Caco-2 (cell line): ENCODE measurements around the gene ING1. TPM values are rescaled to one million over a fixed set of nuclear protein-coding genes. Genes with fewer than 3 reads are reported as not detected.

Source experiments
- BruUV-seq: library from RNA; stranded (reverse); fragments of 400-500 nt; replicated peaks from 2 replicates; lab custom pipeline; 2021; lab: Mats Ljungman, UMichigan
- CTCF ChIA-PET: fragments of 300-600 bp; sonication (Branson Sonifier 250); formaldehyde crosslinking; loops from one replicate; lab custom pipeline; 2022; ENCODE audit warnings: antibody characterized with exemption; lab: Charles Lee
- POLR2A ChIA-PET: fragments of 300-600 bp; sonication (Branson Sonifier 250); formaldehyde crosslinking; loops from one replicate; lab custom pipeline; 2022; ENCODE audit warnings: antibody characterized with exemption; lab: Charles Lee
- DNase-seq, 2 experiments: peaks; one replicate each; pipeline versions ENCODE4 v3.0.0 to v3.0.0-alpha.2; 2020 to 2022
- H3K27me3 ChIP-seq: replicated peaks from 2 replicates; pipeline ENCODE4 v1.6.0; 2011; ENCODE audit warnings: low read length; ENCODE audit not compliant: control insufficient read depth, insufficient read depth
- H3K36me3 ChIP-seq: 2 replicates; pipeline ENCODE4 v1.5.1; 2011; ENCODE audit warnings: low read length; ENCODE audit not compliant: control insufficient read depth, insufficient read depth
- H3K4me1 ChIP-seq: fragments of 250-450 bp; sonication (Bioruptor Pico); 2 replicates; pipeline ENCODE4 v1.5.1; 2020; ENCODE audit warnings: mild to moderate bottlenecking
- H3K4me3 ChIP-seq: 2 replicates; pipeline ENCODE4 v1.5.1; 2011; ENCODE audit warnings: low read depth, mild to moderate bottlenecking, control low read depth, low read length
- H3K9me3 ChIP-seq: fragments of 250-450 bp; sonication (Bioruptor Pico); 2 replicates; pipeline ENCODE4 v1.5.1; 2020; ENCODE audit warnings: mild to moderate bottlenecking, moderate library complexity
- H3K27ac Mint-ChIP-seq: one replicate; pipeline ENCODE4 v1.8.0; 2022; ENCODE audit warnings: mixed read lengths; ENCODE audit not compliant: unreplicated experiment
- H3K27me3 Mint-ChIP-seq: one replicate; pipeline ENCODE4 v1.8.0; 2022; ENCODE audit warnings: mixed read lengths; ENCODE audit not compliant: insufficient read depth, unreplicated experiment
- H3K36me3 Mint-ChIP-seq: one replicate; pipeline ENCODE4 v1.8.0; 2022; ENCODE audit warnings: mild to moderate bottlenecking, mixed read lengths; ENCODE audit not compliant: insufficient read depth, unreplicated experiment
- H3K4me1 Mint-ChIP-seq: one replicate; pipeline ENCODE4 v1.8.0; 2022; ENCODE audit warnings: low read depth, mixed read lengths; ENCODE audit not compliant: unreplicated experiment
- H3K4me3 Mint-ChIP-seq: one replicate; pipeline ENCODE4 v1.8.0; 2022; ENCODE audit warnings: mild to moderate bottlenecking, moderate library complexity, mixed read lengths; ENCODE audit not compliant: unreplicated experiment
- H3K9me3 Mint-ChIP-seq: one replicate; pipeline ENCODE4 v1.8.0; 2022; ENCODE audit warnings: mixed read lengths; ENCODE audit not compliant: unreplicated experiment
- intact Hi-C: fragments of 100-400 bp; cut with micrococcal nuclease; formaldehyde crosslinking; loops from one replicate; pipeline ENCODE4 v1.10.0; 2022; ENCODE audit not compliant: unreplicated experiment
- total RNA-seq: library from RNA; stranded (reverse); gene quantifications from 2 replicates; pipeline ENCODE4 v1.2.3, GENCODE V29; 2022
- TF ChIP-seq, protein P1 (sequence below), 2 experiments: fragments of 200-600 bp in 1 of 2; IDR thresholded peaks; 1 replicate in 1 of 2; 2 replicates in 1 of 2; pipeline versions ENCODE4 v1.5.1 to v1.8.0; 2011 to 2022; ENCODE audit warnings: antibody characterized with exemption in 1 of 2, control low read depth in 1 of 2, inconsistent platforms in 1 of 2, low read depth in 1 of 2, low read length in 1 of 2, mild to moderate bottlenecking in 1 of 2, moderate library complexity in 1 of 2; ENCODE audit not compliant: insufficient read depth in 1 of 2, severe bottlenecking in 1 of 2, unreplicated experiment in 1 of 2

ING1 gene
- total RNA-seq, 1 experiment from 2014 or later, result 17.9 TPM

DNA sequence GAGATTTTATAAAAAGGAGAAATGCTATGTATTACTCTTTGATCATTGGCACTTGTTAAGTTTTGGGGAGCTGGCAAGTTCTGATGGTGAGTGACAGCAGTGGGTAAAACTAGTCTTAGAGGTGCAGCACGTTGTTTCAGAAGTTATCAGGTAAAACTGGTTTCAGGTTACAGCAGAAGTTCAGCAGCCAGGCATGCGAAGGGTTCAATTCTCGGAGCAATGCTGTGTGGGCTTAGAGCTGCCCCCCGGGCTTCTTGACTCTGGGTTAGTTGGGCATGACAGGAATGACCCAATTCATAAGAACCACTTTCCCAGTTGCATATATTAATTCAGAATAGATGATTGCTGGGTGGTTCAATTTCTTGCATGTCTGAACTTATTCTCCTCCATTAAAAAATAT lies 34.8 kb downstream of the ING1 start:
- no peak for DNase-seq
- H3K4me3 Mint-ChIP-seq, result no peak overlapping the region
- CTCF ChIA-PET, result no interaction called here
- POLR2A ChIA-PET, result no interaction called here
- Histone ChIP-seq H3K36me3 (no peaks in the 10 kb centered on the region), H3K4me1 (0 out of 2 replicates have a peak, but pooled peaks cover 5% of the 10 kb centered on the region), H3K27me3 (no peaks in the 10 kb centered on the region), H3K4me3 (no peak overlapping the region), H3K9me3 (peaks cover 21% of the 10 kb centered on the region)
- peaks cover 6% of the 10 kb centered on the region for H3K4me1 Mint-ChIP-seq
- H3K27me3 Mint-ChIP-seq, result no peaks in the 10 kb centered on the region
- H3K36me3 Mint-ChIP-seq, result no peaks in the 10 kb centered on the region
- no peak overlapping the region for H3K27ac Mint-ChIP-seq
- intact Hi-C loops, result no loop called here
- BruUV-seq, result no TSS peak
- peaks cover 25% of the 10 kb centered on the region for H3K9me3 Mint-ChIP-seq
- TF ChIP-seq, protein P1, sequence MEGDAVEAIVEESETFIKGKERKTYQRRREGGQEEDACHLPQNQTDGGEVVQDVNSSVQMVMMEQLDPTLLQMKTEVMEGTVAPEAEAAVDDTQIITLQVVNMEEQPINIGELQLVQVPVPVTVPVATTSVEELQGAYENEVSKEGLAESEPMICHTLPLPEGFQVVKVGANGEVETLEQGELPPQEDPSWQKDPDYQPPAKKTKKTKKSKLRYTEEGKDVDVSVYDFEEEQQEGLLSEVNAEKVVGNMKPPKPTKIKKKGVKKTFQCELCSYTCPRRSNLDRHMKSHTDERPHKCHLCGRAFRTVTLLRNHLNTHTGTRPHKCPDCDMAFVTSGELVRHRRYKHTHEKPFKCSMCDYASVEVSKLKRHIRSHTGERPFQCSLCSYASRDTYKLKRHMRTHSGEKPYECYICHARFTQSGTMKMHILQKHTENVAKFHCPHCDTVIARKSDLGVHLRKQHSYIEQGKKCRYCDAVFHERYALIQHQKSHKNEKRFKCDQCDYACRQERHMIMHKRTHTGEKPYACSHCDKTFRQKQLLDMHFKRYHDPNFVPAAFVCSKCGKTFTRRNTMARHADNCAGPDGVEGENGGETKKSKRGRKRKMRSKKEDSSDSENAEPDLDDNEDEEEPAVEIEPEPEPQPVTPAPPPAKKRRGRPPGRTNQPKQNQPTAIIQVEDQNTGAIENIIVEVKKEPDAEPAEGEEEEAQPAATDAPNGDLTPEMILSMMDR (IDR thresholded peaks at IDR 0.05; ENCODE audit: insufficient read depth in 1 of 2, low read depth in 1 of 2, low read length in 1 of 2, severe bottlenecking in 1 of 2, unreplicated experiment in 1 of 2), result no peak

DNA sequence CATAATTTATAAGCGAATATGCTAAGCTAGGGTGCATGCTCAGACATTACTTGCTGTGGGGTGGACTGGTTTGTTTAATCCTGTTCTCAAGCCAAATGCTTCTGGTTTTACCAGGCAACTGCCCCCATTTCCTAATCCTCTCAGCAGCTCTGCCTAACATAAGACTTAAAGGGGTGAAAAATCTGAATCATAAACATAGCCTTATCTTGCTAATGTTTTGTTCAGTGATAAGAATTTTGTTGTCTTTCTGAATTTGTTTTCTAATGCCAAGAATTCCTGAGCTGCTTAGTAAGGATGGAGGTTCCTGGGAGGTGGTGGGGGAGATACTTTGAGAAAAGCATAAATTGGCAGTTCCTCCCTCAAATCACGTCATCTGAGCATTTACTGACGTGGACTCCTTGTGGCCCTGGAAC lies 42.7 kb downstream of the ING1 start:
- Histone ChIP-seq H3K4me3 (no peak overlapping the region), H3K36me3 (no peaks in the 10 kb centered on the region), H3K4me1 (peaks cover 6% of the 10 kb centered on the region; the same call in 1 of the 2 replicates), H3K9me3 (peaks cover 11% of the 10 kb centered on the region), H3K27me3 (no peaks in the 10 kb centered on the region)
- no peaks in the 10 kb centered on the region for H3K4me1 Mint-ChIP-seq
- ChIA-PET CTCF (no interaction called here), POLR2A (no interaction called here)
- H3K36me3 Mint-ChIP-seq, result no peaks in the 10 kb centered on the region
- intact Hi-C loops, result no loop called here
- BruUV-seq, result no TSS peak
- no peak overlapping the region for H3K4me3 Mint-ChIP-seq
- peaks cover 2% of the 10 kb centered on the region for H3K27me3 Mint-ChIP-seq
- TF ChIP-seq, protein P1 (IDR thresholded peaks at IDR 0.05; ENCODE audit: insufficient read depth in 1 of 2, low read depth in 1 of 2, low read length in 1 of 2, severe bottlenecking in 1 of 2, unreplicated experiment in 1 of 2), result no peak
- no peaks in the 10 kb centered on the region for H3K9me3 Mint-ChIP-seq
- DNase-seq, result no peak
- no peak overlapping the region for H3K27ac Mint-ChIP-seq

DNA sequence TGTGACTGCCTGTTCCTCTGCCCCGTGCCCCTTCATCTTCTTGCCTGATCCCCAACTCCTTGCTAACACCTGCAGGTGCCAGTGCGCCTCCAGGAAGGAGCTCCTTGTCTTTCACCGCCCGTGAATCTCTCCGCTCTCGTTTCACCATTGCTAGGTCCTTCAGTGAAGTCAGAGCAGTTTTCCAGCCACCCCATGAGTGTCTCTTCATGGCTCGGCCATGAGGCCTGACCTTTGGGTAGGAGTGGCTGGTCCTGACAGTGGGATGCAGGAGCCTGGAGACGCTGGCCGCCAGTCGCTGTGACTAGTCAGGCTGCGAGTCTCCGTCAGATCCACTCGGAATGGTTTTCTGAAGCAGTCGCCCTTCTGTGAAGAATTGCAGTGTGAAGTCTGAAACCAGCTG lies 43.8 kb downstream of the ING1 start:
- TF ChIP-seq, protein P1 (IDR thresholded peaks at IDR 0.05; ENCODE audit: insufficient read depth in 1 of 2, low read depth in 1 of 2, low read length in 1 of 2, severe bottlenecking in 1 of 2, unreplicated experiment in 1 of 2), result no peak
- POLR2A ChIA-PET, result no interaction called here
- CTCF ChIA-PET, result no interaction called here
- Histone ChIP-seq H3K36me3 (no peaks in the 10 kb centered on the region), H3K4me3 (no peak overlapping the region), H3K9me3 (peaks cover 5% of the 10 kb centered on the region), H3K4me1 (peaks cover 6% of the 10 kb centered on the region; the same call in 1 of the 2 replicates), H3K27me3 (no peaks in the 10 kb centered on the region)
- no TSS peak for BruUV-seq
- Mint-ChIP-seq H3K27ac (no peak overlapping the region), H3K4me1 (no peaks in the 10 kb centered on the region), H3K36me3 (no peaks in the 10 kb centered on the region), H3K4me3 (no peak overlapping the region), H3K9me3 (no peaks in the 10 kb centered on the region), H3K27me3 (peaks cover 2% of the 10 kb centered on the region)
- no peak for DNase-seq
- intact Hi-C loops, result no loop called here
